Body of pancreas (tissue), 4 donors: ENCODE data around the gene LAMA5.

Experiments
- POLR2A ChIP-seq, 3 donors: fragments of 450-650 bp; IDR thresholded peaks; one replicate each; pipeline ENCODE4 v1.6.1; 2016; ENCODE audit warnings: antibody characterized with exemption in 3 of 3, mild to moderate bottlenecking in 2 of 3
- TF ChIP-seq, protein P1 (sequence below), 7 experiments: fragments of 450-650 bp in 4 of 7; fragments of 200-600 bp in 3 of 7; sonication (generic) in 3 of 7; IDR thresholded peaks; one replicate each; pipeline ENCODE4 v1.5.1; 2016 to 2019; ENCODE audit warnings: antibody characterized with exemption in 7 of 7

- no peak for TF ChIP-seq POLR2A (IDR thresholded peaks at IDR 0.05)
- TF ChIP-seq, protein P1, sequence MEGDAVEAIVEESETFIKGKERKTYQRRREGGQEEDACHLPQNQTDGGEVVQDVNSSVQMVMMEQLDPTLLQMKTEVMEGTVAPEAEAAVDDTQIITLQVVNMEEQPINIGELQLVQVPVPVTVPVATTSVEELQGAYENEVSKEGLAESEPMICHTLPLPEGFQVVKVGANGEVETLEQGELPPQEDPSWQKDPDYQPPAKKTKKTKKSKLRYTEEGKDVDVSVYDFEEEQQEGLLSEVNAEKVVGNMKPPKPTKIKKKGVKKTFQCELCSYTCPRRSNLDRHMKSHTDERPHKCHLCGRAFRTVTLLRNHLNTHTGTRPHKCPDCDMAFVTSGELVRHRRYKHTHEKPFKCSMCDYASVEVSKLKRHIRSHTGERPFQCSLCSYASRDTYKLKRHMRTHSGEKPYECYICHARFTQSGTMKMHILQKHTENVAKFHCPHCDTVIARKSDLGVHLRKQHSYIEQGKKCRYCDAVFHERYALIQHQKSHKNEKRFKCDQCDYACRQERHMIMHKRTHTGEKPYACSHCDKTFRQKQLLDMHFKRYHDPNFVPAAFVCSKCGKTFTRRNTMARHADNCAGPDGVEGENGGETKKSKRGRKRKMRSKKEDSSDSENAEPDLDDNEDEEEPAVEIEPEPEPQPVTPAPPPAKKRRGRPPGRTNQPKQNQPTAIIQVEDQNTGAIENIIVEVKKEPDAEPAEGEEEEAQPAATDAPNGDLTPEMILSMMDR (IDR thresholded peaks at IDR 0.05) = no peak
These were observed 105.0 kb downstream of the LAMA5 start for GRCh38 chr20:62262064-62262463.
